HepG2 (cell line): Measurements from ENCODE around the gene PALM. TPM values are rescaled to one million over a fixed set of nuclear protein-coding genes. Genes with fewer than 3 reads are reported as not detected.

Experiments
- AFF4 ChIP-seq: sonication (generic); formaldehyde crosslinking; IDR thresholded peaks from 2 replicates; pipeline ENCODE4 v1.4.0; 2020; ENCODE audit warnings: missing genetic modification reagents
- ARID5B ChIP-seq: IDR thresholded peaks from 2 replicates; pipeline ENCODE4 v1.4.0; 2020; ENCODE audit warnings: mild to moderate bottlenecking, missing genetic modification reagents
- DBP ChIP-seq: sonication (generic); formaldehyde crosslinking; IDR thresholded peaks from 2 replicates; pipeline ENCODE4 v1.4.0; 2020; ENCODE audit warnings: missing genetic modification reagents; ENCODE audit errors: not compliant biosample characterization
- FLYWCH1 ChIP-seq: sonication (generic); formaldehyde crosslinking; IDR thresholded peaks from 2 replicates; pipeline ENCODE4 v1.8.1; 2023; ENCODE audit warnings: mild to moderate bottlenecking, missing genetic modification reagents
- GABPB1 ChIP-seq: IDR thresholded peaks from 2 replicates; pipeline ENCODE4 v1.6.1; 2016; ENCODE audit warnings: mild to moderate bottlenecking, missing genetic modification reagents, moderate library complexity, missing compliant biosample characterization
- HIC2 ChIP-seq: sonication (generic); formaldehyde crosslinking; IDR thresholded peaks from 2 replicates; pipeline ENCODE4 v1.9.0; 2022; ENCODE audit warnings: low read depth, missing genetic modification reagents
- HOXD1 ChIP-seq: sonication (generic); formaldehyde crosslinking; IDR thresholded peaks from 2 replicates; pipeline ENCODE4 v1.5.0; 2020; ENCODE audit warnings: missing genetic modification reagents
- IRF9 ChIP-seq: sonication (generic); formaldehyde crosslinking; IDR thresholded peaks from 2 replicates; pipeline ENCODE4 v1.8.0; 2022; ENCODE audit warnings: missing genetic modification reagents, mild to moderate bottlenecking, borderline replicate concordance
- NCOA2 ChIP-seq: sonication (generic); formaldehyde crosslinking; IDR thresholded peaks from 2 replicates; pipeline ENCODE4 v1.8.0; 2022; ENCODE audit warnings: inconsistent platforms
- POLR2AphosphoS2 ChIP-seq: IDR thresholded peaks from 2 replicates; pipeline ENCODE4 v1.6.1; 2011; ENCODE audit warnings: low read depth, low read length, improper control_type of control experiment
- RFX3 ChIP-seq: IDR thresholded peaks from 2 replicates; pipeline ENCODE4 v1.6.1; 2016; ENCODE audit warnings: missing biosample characterization, missing genetic modification reagents
- RORA ChIP-seq: sonication (generic); formaldehyde crosslinking; IDR thresholded peaks from 2 replicates; pipeline ENCODE4 v1.5.0; 2020; ENCODE audit warnings: mild to moderate bottlenecking, missing genetic modification reagents, moderate library complexity
- SNAPC5 ChIP-seq: sonication (generic); formaldehyde crosslinking; IDR thresholded peaks from 2 replicates; pipeline ENCODE4 v1.8.1; 2023; ENCODE audit warnings: mild to moderate bottlenecking, missing genetic modification reagents, borderline replicate concordance
- ZFP36L2 ChIP-seq: sonication (generic); formaldehyde crosslinking; IDR thresholded peaks from 2 replicates; pipeline ENCODE4 v1.4.0; 2020; ENCODE audit warnings: missing genetic modification reagents
- ZFP37 ChIP-seq: sonication (generic); formaldehyde crosslinking; IDR thresholded peaks from 2 replicates; pipeline ENCODE4 v1.4.0; 2020; ENCODE audit warnings: missing genetic modification reagents, borderline replicate concordance
- ZMAT3 ChIP-seq: sonication (generic); formaldehyde crosslinking; conservative IDR thresholded peaks from 2 replicates; pipeline ENCODE4 v1.7.0; 2021; ENCODE audit warnings: missing genetic modification reagents
- ZNF572 ChIP-seq: sonication (generic); formaldehyde crosslinking; IDR thresholded peaks from 2 replicates; pipeline ENCODE4 v1.5.1; 2020; ENCODE audit warnings: mild to moderate bottlenecking, missing genetic modification reagents
- polyA plus RNA-seq, 8 experiments: library from polyadenylated mRNA; depleted of rRNA in 3 of 8; stranded (reverse) in 7 of 8; unstranded in 1 of 8; fragments of >200 nt; fragmentation: Illumina TruSeq in 4 of 8; extraction: Trizol in 4 of 8; gene quantifications; 2 replicates each; pipeline versions ENCODE4 v1.2.1 to v1.2.3, GENCODE V29; 2011 to 2016; ENCODE audit warnings: low read depth in 4 of 8, missing spikeins in 1 of 8, mixed read lengths in 1 of 8; ENCODE audit not compliant: insufficient read depth in 1 of 8
- total RNA-seq, 5 experiments: library from RNA; depleted of rRNA; stranded (reverse); fragments of >200 nt; fragmentation: Illumina TruSeq; extraction: Trizol; gene quantifications; 2 replicates each; pipeline ENCODE4 v1.2.3, GENCODE V29; 2016; ENCODE audit warnings: low read depth in 1 of 5

Gene PALM
- total and polyA plus RNA-seq, 2 of the 13 experiments (the other 11 are each of a cell fraction or from before 2014, with no cell fraction given): 4.0 to 9.7 TPM

GRCh38 chr19:674282-675151 lies 34.2 kb upstream of the PALM start (continued):
- TF ChIP-seq HIC2 (no peak), SNAPC5 (CRISPR knock-in tag) (no peak), DBP (CRISPR knock-in tag) (no peak), ARID5B (CRISPR knock-in tag) (0 out of 2 replicates have a peak, but pooled peaks have one; percentile 14), POLR2AphosphoS2 (no peak), RFX3 (CRISPR knock-in tag) (no peak), AFF4 (no peak), ZNF572 (CRISPR knock-in tag) (no peak), RORA (no peak), ZMAT3 (CRISPR knock-in tag) (no peak; the same call in 1 of the 2 replicates), FLYWCH1 (CRISPR knock-in tag) (no peak), GABPB1 (no peak), HOXD1 (no peak), NCOA2 (peak; percentile 53; the same call in 1 of the 2 replicates), ZFP36L2 (CRISPR knock-in tag) (no peak), ZFP37 (no peak), IRF9 (no peak)
